Femur (tissue), 1 donor: ENCODE data around the gene CCNB2.
"Not testable (repeated sequence)": the region's sequence is repeated elsewhere in the genome, so short reads cannot be mapped to it uniquely, and the experiment has no call there.

Source experiments
- DNase-seq: peaks from one replicate; pipeline ENCODE4 v3.0.0-alpha.2; 2017

CCNB2 gene

DNA sequence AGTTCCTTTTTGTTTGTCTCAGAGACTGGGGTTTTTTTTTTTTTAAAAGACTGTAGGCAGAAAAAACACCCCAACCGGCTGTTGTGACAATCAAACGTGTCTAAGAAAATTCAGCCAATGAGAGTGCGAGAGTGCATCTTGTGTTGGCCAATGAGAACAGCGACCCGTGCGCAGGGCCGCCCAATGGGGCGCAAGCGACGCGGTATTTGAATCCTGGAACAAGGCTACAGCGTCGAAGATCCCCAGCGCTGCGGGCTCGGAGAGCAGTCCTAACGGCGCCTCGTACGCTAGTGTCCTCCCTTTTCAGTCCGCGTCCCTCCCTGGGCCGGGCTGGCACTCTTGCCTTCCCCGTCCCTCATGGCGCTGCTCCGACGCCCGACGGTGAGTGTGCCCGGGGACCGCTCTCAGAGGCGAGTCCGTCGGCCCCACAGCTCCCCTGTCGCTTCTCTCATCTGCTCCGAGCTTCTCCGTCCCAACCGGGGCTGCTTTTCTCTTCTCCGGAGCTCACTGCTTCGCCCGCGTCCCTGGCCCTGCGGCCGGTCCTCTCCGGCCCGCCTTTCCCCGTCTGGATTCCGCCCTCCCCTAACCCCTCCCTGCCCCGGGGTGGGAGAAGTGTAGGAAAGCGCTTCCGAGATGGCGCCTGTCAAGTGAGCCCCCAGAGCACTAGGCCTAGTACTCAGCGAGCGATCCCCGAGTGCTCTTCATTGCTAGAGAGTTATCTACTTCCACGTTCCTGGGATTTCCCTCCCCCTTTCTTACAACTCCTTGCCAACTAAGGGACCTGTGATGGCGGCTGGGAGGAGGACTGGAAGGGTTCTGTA, at the start of gene CCNB2:
Gene CCNB2 (plus strand): TSS at position 235 of the 821 bp plus-strand sequence. CDS start 123 bp downstream, at position 358.
- DNase-seq, result peak; percentile 95

- no peak for DNase-seq
These were observed 45.8 kb upstream of the CCNB2 start for GRCh38 chr15:59059076-59059597.

- no peak for DNase-seq
These were observed 44.6 kb upstream of the CCNB2 start for GRCh38 chr15:59060348-59060747.

DNA sequence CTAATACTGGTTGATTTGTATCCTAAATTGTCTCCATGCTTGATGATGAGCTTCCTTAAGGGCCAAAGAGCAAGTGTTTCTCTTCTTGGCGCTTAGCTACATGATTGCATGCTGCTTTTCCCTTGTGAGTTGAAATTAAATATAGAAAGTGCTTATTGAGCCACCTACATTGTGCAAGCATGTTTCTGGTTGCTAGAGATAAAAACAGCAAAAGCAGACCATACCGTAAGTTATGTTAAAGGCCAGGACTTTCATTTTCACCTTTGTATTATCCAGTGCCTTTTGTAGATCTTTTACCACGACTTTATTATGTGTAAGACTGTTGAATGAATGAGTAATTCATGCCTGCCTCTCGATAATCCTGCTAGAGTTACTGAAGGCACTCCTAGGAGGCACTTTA, 41.9 kb upstream of the CCNB2 start:
- no peak for DNase-seq

DNA sequence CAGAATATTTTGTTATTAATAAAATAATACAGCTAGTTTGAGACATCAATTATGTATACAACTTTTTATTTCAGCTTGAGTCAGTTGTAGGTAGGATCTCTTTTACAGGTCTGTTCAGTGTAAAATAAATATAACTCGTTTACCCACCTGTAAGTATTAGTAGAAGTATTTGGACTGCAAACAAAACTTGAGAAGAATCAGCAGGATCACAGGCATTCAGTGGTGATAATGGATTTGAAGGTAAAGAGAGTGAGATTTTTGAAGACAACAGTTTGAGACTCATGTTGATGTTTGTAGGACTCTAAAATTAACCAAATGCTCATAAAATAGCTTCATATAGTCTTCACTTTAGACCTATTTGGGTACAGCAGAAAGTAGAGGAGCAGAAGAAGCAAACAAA, 35.5 kb upstream of the CCNB2 start:
- DNase-seq, result no peak

DNA sequence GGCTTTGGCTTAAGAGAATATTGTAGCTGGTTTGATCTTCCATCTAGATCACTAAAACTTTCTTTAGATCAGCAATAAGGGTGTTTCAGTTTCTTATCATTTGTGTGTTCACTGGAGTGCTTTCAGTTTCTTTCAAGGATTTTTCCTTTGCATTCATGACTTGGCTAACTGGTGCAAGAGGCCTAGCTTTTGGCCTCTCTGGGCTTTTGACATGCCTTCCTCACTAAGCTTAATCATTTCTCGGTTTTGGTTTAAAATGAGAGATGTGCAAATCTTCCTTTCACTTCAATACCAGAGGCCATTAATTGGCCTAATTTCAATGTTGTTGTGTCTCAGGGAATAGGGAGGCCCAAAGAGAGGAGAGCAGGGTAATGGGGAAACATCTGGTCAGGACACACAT, 30.3 kb upstream of the CCNB2 start:
- DNase-seq, result no peak

DNA sequence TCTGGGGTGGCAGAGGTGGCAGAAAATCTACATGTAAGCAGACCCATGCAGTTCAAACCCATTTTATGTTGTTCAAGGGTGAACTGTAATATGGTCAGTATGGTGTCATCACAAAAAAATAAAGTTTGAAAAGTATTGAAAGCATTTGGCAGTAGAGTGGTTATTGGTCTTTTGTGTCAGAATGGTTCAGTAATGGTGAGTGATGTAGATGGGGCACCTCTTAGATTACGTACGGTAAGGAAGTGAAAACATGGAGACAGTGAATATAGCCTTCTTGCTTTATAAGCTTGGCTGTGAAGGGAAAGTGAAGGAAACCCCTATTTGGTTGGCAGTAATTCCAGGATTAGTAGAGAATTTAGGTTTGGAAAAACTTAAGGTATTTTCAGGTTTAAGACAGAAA, 17.2 kb upstream of the CCNB2 start:
- DNase-seq, result no peak

DNA sequence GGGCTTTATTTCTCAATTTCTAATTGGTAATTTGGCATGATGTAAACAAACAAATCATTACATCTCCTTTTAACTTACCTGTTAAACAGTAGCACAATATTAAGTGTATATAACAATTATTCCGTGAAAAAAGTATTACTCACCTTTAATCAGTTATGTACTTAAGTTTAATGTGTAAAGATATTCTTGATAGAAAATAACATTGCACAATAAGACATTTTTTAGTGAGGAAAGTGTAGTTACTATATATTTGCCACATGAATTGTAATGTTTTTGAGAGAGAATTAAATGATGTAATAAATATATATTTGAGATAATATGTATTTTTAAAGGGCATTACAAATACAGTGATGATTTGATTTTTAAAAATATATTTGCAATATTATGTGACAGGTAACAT, 10.9 kb upstream of the CCNB2 start:
- no peak for DNase-seq

- DNase-seq, result no peak
These were observed 8.5 kb upstream of the CCNB2 start for GRCh38 chr15:59096429-59096828.

DNA sequence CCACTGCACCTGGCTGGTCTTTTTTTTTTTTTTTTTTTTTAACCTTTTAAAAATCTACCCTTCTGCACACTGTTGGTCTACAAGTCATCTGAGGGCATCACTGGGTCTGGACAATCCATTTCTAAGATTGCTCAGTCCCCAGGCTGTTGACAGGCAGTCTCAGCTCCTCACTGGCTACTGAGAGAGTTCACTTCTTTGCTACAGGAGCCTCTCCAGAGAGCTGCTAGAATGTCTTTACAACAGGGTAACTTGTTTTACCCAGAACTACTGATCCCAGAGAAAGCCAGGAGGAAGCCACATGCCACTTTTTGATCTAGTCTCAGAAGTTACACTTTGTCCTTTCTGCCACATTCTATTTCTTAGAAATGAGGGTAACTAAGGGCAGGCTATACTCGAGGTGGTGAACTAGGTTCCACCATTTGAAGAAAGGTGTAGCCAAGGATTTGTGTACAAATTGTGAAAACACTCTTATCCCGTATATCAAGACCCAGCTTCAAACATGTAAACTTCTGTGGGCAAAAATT, 5.7 kb upstream of the CCNB2 start:
- no peak for DNase-seq

DNA sequence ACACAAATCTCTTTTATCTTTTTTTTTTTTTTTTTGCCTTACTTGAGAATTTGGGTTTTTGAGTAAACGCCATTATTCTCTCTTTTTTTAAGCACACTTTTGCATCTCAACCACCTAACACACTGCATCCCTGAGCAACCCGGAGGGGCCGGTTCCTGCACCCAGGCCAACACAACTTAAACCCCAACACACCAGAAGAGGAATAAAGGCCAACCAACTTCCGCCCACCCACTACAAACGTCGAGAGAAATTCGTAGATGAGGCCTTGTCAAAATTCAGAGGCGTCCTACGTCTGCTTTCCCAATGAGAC, 389 bp upstream of the CCNB2 start:
- DNase-seq, result no peak

GRCh38 chr15:59105854-59106253, 908 bp downstream of the CCNB2 start:
- DNase-seq, result no peak

- no peak for DNase-seq
These were observed 6.3 kb downstream of the CCNB2 start for GRCh38 chr15:59111251-59111650.

- DNase-seq, result no peak
These were observed 10.1 kb downstream of the CCNB2 start for GRCh38 chr15:59115047-59115446.

- DNase-seq, result no peak
These were observed 11.2 kb downstream of the CCNB2 start for GRCh38 chr15:59116141-59116540.

- no peak for DNase-seq
These were observed 11.8 kb downstream of the CCNB2 start for GRCh38 chr15:59116771-59117170.

GRCh38 chr15:59119625-59120024, 14.7 kb downstream of the CCNB2 start:
- no peak for DNase-seq

GRCh38 chr15:59120937-59121336, 16.0 kb downstream of the CCNB2 start:
- DNase-seq, result no peak

- DNase-seq, result no peak
These were observed 19.3 kb downstream of the CCNB2 start for GRCh38 chr15:59124261-59124660.

- DNase-seq, result not testable (repeated sequence)
These were observed 20.7 kb downstream of the CCNB2 start for GRCh38 chr15:59125683-59126082.

GRCh38 chr15:59127255-59127654, 22.3 kb downstream of the CCNB2 start:
- DNase-seq, result not testable (repeated sequence)

- DNase-seq, result no peak
These were observed 26.5 kb downstream of the CCNB2 start for GRCh38 chr15:59131456-59131855.

DNA sequence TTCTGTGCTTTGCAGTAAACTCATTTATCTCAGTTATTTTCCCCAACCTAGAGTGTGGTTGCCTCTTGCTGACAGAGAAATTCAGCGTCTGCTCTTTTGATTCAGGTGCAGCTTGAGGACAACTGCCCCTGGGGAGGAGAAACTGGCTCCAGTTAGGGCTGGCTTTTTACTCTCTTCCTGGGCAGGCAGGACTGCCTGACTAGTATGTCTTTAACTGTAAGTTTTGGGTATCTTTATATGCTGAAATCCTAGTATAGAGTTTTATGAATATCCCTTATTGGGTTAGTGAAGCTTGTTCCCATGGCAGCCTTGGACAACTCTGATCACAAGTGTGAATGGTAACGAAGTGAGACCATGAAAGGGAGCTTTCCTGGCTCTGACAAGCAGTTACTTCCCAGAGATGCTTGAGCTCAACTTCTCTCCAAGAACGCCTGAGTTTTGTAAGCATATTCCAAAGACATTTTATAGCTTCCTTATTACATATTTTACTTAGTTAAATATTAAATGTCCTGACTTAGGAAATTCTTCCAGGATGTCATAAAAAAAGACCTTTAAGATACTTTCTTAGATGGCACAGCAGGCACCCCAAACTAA, 27.1 kb downstream of the CCNB2 start:
- no peak for DNase-seq

DNA sequence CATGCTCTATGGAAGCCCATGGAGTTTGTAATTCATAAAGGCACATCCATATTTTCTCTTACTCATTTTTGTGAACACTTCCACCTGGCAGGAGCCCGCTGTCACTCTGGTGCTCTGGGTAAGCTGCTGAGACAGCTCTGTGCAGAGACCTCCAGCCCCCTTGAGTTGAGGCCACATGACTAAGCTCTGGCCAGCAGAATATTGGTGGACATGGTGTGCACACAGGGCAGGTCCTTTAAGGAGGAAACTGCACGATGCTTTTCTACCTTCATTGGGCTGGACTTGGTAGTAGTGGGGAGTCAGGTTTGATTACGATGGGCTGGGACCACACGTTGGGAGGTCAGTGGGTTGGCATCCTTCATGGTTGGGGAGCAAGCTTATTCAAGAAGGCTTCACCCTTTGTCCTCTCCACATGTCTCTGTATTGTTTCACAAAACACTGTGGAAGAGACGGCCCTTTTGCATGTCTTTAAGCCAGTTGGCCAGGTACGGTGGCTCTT, 29.0 kb downstream of the CCNB2 start:
- DNase-seq, result no peak
